Measurements from ENCODE around the gene SLC9A9. TPM values are rescaled to one million over a fixed set of nuclear protein-coding genes. Genes with fewer than 3 reads are reported as not detected.

Gene SLC9A9
- total and polyA plus RNA-seq, 2 of the 8 experiments (the other 6 are each of a cell fraction or from before 2014, with no cell fraction given): 0.48 to 1.1 TPM

GRCh38 chr3:143226678-143227291, 621.5 kb downstream of the SLC9A9 start:
- Histone ChIP-seq H2BK5ac (ENCODE audit: low read depth, low read length) (no peak overlapping the region), H3K9ac (replicated peaks in 1 of 4; ENCODE audit: extremely low read depth in 1 of 4, low read depth in 3 of 4, low read length in 3 of 4) (no peak overlapping the region), H3K36me3 (ENCODE audit: control insufficient read depth in 2 of 4, insufficient read depth in 4 of 4, low read length in 3 of 4) (no peaks in the 10 kb centered on the region), H4K91ac (replicated peaks; ENCODE audit: insufficient read length, low read length) (no peak overlapping the region), H3K79me2 (ENCODE audit: control insufficient read depth in 1 of 2, insufficient read depth in 2 of 2, low read length in 2 of 2) (no peaks in the 10 kb centered on the region), H3K23ac (ENCODE audit: insufficient read length) (no peak overlapping the region), H2BK120ac (replicated peaks; ENCODE audit: low read depth, low read length) (no peak overlapping the region), H3K14ac (ENCODE audit: insufficient read length) (no peak overlapping the region), H2BK20ac (ENCODE audit: low read length) (no peak overlapping the region), H3K4me2 (ENCODE audit: insufficient read depth in 1 of 2, low read depth in 2 of 2, low read length in 2 of 2) (no peak overlapping the region), H3K9me3 (ENCODE audit: insufficient read depth in 2 of 2, low read depth in 1 of 2, low read length in 1 of 2) (no peaks in the 10 kb centered on the region), H3K27me3 (replicated peaks in 1 of 4; ENCODE audit: control insufficient read depth in 3 of 4, extremely low read depth in 1 of 4, insufficient read depth in 3 of 4, low read length in 3 of 4) (no peaks in the 10 kb centered on the region), H3K4ac (replicated peaks; ENCODE audit: insufficient read length, low read depth, low read length) (no peak overlapping the region), H3K79me1 (ENCODE audit: low read depth, low read length) (no peaks in the 10 kb centered on the region), H3K18ac (ENCODE audit: extremely low read depth, low read length) (no peak overlapping the region), H3K27ac (ENCODE audit: low read depth, low read length) (no peak overlapping the region), H2AK5ac (ENCODE audit: low read depth, low read length) (no peak overlapping the region), H4K8ac (ENCODE audit: extremely low read depth, insufficient read depth, low read length) (no peak overlapping the region), H3K4me1 (replicated peaks in 1 of 4; ENCODE audit: control insufficient read depth in 3 of 4, insufficient read depth in 4 of 4, low read length in 3 of 4) (no peaks in the 10 kb centered on the region), H2BK12ac (ENCODE audit: low read depth, low read length) (no peak overlapping the region), H4K20me1 (replicated peaks in 1 of 2; ENCODE audit: control insufficient read depth in 1 of 2, insufficient read depth in 2 of 2, low read length in 2 of 2) (no peaks in the 10 kb centered on the region), H3K4me3 (ENCODE audit: extremely low read depth in 1 of 4, insufficient read depth in 2 of 4, low read depth in 3 of 4, low read length in 4 of 4) (no peak overlapping the region), H3K23me2 (ENCODE audit: low read depth, low read length) (no peaks in the 10 kb centered on the region), H2AFZ (ENCODE audit: low read length) (no peak overlapping the region), H2BK15ac (ENCODE audit: low read length) (no peak overlapping the region), H4K5ac (ENCODE audit: insufficient read length, low read depth, low read length) (no peak overlapping the region), H3K56ac (replicated peaks; ENCODE audit: insufficient read length, low read depth, low read length) (no peak overlapping the region)
- POLR2A ChIA-PET (ENCODE audit: partially characterized antibody): no interaction called here
- WGBS, 2 experiments (ENCODE audit: extremely low coverage in 1 of 2, insufficient coverage in 1 of 2, insufficient read length in 1 of 2, insufficient replicate concordance in 2 of 2, low coverage in 1 of 2, low lambda C conversion rate in 2 of 2, missing lambda C conversion rate in 1 of 2): 94% methylated on average over 9 of the region's 10 CpGs; no CpG with 5 or more reads in 1 of the 2 experiments
- no peak for FAIRE-seq
- no peak for DNase-seq (ENCODE audit: low read depth in 1 of 2, low spot score in 2 of 2)
- CTCF ChIA-PET (ENCODE audit: partially characterized antibody): interaction anchor here (0.7 to 0.8 kb wide), 2 partner anchors 24 to 59 kb away, joined by 3 to 5 read pairs; no protein-coding TSS in a partner anchor
- TF ChIP-seq KDM4A (IDR thresholded peaks at IDR 0.05; ENCODE audit: low read depth, low read length, severe bottlenecking) (no peak), CBX5 (IDR thresholded peaks at IDR 0.05; ENCODE audit: low read depth, low read length) (no peak), RNF2 (IDR thresholded peaks at IDR 0.05; ENCODE audit: borderline replicate concordance, low read depth, low read length, missing control alignments, poor library complexity, severe bottlenecking) (no peak), ASH2L (IDR thresholded peaks at IDR 0.05; ENCODE audit: low read length) (no peak), BRCA1 (IDR thresholded peaks at IDR 0.05; ENCODE audit: low read depth, low read length) (no peak), EP300 (IDR thresholded peaks at IDR 0.05; ENCODE audit: borderline replicate concordance in 1 of 2, low read depth in 2 of 2, low read length in 2 of 2) (no peak), CTCF (IDR thresholded peaks at IDR 0.05; ENCODE audit: control extremely low read depth in 1 of 3, insufficient read depth in 1 of 3, low read depth in 1 of 3, low read length in 3 of 3) (no peak), CHD1 (IDR thresholded peaks at IDR 0.05; ENCODE audit: low read depth, low read length) (no peak), JUND (IDR thresholded peaks at IDR 0.05; ENCODE audit: low read length) (no peak), SIN3A (conservative IDR thresholded peaks at IDR 0.05 in 1 of 2, IDR thresholded peaks at IDR 0.05 in 1 of 2; ENCODE audit: low read depth in 1 of 2, low read length in 2 of 2) (no peak), POLR2A (IDR thresholded peaks at IDR 0.05; ENCODE audit: control extremely low read depth in 1 of 2, low read depth in 2 of 2, low read length in 2 of 2) (no peak)
